ENCODE measurements around the gene KCNIP3. TPM values are rescaled to one million over a fixed set of nuclear protein-coding genes. Genes with fewer than 3 reads are reported as not detected.
A peak's percentile ranks its signal among the peaks of the same experiment; 100 is the strongest.
"Not testable (repeated sequence)": the region's sequence is repeated elsewhere in the genome, so short reads cannot be mapped to it uniquely, and the experiment has no call there.

KCNIP3 gene
- total RNA-seq, 2 donors from 2014 or later: not detected

DNA sequence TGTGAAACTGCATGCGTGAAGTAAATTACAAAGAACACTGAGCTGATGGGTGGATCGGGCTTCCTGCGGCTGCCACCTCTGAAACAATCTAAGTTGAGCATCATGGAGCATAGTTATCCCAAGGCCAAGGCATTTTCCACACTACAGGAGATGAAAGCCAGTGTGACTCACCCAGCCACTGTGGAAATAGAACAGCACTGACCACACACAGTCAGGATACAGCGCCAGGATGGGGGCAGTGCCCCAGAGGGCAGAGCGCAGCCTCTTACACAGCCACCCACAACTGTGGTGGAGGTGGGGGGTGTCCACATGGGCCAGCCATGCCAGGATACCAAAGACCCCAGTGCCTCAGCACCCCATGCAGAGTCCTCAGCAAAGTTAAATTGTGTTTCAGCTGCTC lies 114.1 kb downstream of the KCNIP3 start:
- not testable (repeated sequence) for H3K27me3 Mint-ChIP-seq

DNA sequence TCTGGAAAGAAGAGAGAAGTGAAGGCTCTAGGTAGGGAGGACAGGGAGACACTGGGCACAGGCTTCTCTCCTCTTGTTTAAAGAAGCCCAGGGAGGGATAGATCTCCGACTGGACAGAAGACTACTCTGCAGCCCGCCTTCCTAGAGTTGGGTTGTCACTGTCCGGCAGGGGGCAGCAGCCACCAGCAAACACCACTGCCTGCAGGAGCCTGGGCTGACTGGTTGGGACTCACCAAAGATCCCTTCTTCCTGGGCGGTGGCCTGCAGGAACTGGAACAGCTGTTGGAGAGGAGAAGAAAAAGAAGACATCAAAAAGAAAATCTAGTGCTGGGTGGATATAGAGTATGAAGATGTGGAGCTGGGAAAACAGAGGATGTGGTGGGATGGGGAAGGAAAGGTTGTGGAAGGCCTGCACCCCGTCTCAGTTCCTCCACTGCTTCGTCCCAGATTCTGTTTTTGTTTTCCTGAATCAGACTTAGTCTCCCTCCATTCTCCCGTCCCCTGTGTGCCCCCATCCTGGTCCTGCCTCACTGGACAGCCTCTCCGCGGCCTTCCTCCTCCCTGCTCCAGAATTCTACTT lies 117.0 kb downstream of the KCNIP3 start:
- H3K9me3 Mint-ChIP-seq; H3K27me3 Mint-ChIP-seq; H3K27ac Mint-ChIP-seq; H3K4me1 Mint-ChIP-seq (ENCODE audit: low read depth in 2 of 2); H3K36me3 Mint-ChIP-seq; H3K4me3 Mint-ChIP-seq: not testable (repeated sequence)
- DNase-seq (ENCODE audit: low spot score): peak; percentile 64
- ATAC-seq: peak; percentile 66 to 73

More for the DNA sequence above, 114.1 kb downstream of the KCNIP3 start:
- DNase-seq (ENCODE audit: low spot score); H3K36me3 Mint-ChIP-seq; H3K27ac Mint-ChIP-seq; ATAC-seq; H3K9me3 Mint-ChIP-seq; H3K4me3 Mint-ChIP-seq: not testable (repeated sequence)
- H3K4me1 Mint-ChIP-seq (ENCODE audit: low read depth in 2 of 2): peaks cover 0 to 11% of the 10 kb centered on the region in 2 donors

DNA sequence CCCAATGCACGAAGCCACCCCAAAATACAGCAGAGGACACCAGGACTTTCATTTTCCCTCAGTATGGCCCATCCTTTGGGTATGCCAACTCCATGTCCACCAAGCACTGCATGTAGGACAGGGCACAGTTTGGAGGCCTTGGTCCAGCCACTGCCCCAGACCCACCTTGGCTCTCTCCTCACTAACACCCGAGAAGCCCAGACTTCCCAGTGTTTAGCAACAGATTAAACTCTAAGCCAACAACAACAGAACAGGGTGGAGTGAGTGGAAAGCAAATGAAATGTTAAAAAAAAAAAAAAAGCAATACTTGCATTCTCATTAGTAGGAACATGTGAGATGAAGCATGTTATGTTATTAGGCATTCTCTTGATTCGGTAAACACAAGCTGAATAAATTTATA lies 118.0 kb downstream of the KCNIP3 start:
- DNase-seq (ENCODE audit: low spot score); H3K27me3 Mint-ChIP-seq; H3K9me3 Mint-ChIP-seq; H3K4me1 Mint-ChIP-seq (ENCODE audit: low read depth in 2 of 2); H3K4me3 Mint-ChIP-seq; H3K27ac Mint-ChIP-seq; H3K36me3 Mint-ChIP-seq; ATAC-seq: not testable (repeated sequence)

DNA sequence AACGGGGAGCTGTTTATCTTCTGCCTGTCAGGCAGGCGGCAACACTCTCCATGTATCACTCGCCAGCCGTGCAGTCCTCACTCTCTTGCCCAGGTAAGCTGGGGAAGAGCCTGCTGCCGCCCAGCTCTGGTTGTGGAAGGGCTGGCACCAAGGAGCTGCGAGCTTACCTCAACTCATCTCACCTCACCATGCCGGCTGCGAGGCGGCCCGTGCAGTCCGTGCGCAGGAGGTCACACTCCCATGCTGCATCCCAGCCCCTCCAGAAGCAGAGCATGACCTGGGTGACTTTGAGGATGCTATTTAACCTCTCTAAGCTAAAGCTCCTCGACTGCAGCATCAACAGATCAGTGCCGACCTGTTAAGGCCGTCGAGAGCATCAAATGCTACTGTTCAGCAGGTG lies 118.4 kb downstream of the KCNIP3 start:
- not testable (repeated sequence) for H3K27me3 Mint-ChIP-seq; H3K4me3 Mint-ChIP-seq; H3K27ac Mint-ChIP-seq; H3K36me3 Mint-ChIP-seq; H3K9me3 Mint-ChIP-seq; ATAC-seq; DNase-seq (ENCODE audit: low spot score); H3K4me1 Mint-ChIP-seq (ENCODE audit: low read depth in 2 of 2)

- DNase-seq (ENCODE audit: low spot score); H3K4me1 Mint-ChIP-seq (ENCODE audit: low read depth in 2 of 2); H3K36me3 Mint-ChIP-seq: not testable (repeated sequence)
Observed at GRCh38 chr2:95427196-95427867, 130.2 kb downstream of the KCNIP3 start.

GRCh38 chr2:95429748-95430467 lies 132.8 kb downstream of the KCNIP3 start:
- DNase-seq (ENCODE audit: low spot score); H3K27ac Mint-ChIP-seq; H3K9me3 Mint-ChIP-seq; H3K27me3 Mint-ChIP-seq; H3K4me1 Mint-ChIP-seq (ENCODE audit: low read depth in 2 of 2); ATAC-seq; H3K36me3 Mint-ChIP-seq; H3K4me3 Mint-ChIP-seq: not testable (repeated sequence)

More at GRCh38 chr2:95427196-95427867, 130.2 kb downstream of the KCNIP3 start:
- not testable (repeated sequence) for H3K9me3 Mint-ChIP-seq, H3K4me3 Mint-ChIP-seq, H3K27ac Mint-ChIP-seq
- peak in 1 of 2 donors; percentile 21 for ATAC-seq
- H3K27me3 Mint-ChIP-seq: peaks cover 7 to 15% of the 10 kb centered on the region in 2 donors

- H3K36me3 Mint-ChIP-seq; H3K4me1 Mint-ChIP-seq (ENCODE audit: low read depth in 2 of 2); ATAC-seq; H3K4me3 Mint-ChIP-seq; H3K27ac Mint-ChIP-seq; H3K9me3 Mint-ChIP-seq; H3K27me3 Mint-ChIP-seq; DNase-seq (ENCODE audit: low spot score): not testable (repeated sequence)
Observed at GRCh38 chr2:95433373-95433772, 136.2 kb downstream of the KCNIP3 start.

DNA sequence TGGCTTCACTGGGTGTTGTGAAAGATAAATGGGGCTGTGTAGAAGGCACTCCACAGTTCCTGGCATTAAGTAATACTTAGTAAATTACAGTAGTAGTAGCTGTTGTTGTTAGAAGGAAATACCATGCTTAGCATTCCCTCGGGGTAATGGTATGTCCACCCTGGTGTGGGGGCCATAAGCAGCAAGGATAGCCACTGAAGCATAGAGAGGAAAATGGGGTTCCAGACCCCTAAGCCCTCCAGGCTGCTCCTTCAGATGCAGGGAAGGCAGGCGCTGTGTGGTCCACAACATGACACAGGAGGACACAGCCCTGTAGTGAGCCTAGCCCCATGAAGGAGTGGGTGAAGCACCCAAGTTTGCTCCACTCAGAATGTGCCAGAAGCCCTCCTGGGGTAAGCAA lies 136.8 kb downstream of the KCNIP3 start:
- H3K9me3 Mint-ChIP-seq; H3K4me1 Mint-ChIP-seq (ENCODE audit: low read depth in 2 of 2); H3K27me3 Mint-ChIP-seq; H3K36me3 Mint-ChIP-seq; H3K27ac Mint-ChIP-seq; DNase-seq (ENCODE audit: low spot score); H3K4me3 Mint-ChIP-seq; ATAC-seq: not testable (repeated sequence)

- H3K4me3 Mint-ChIP-seq; ATAC-seq; H3K27ac Mint-ChIP-seq; H3K36me3 Mint-ChIP-seq; DNase-seq (ENCODE audit: low spot score); H3K4me1 Mint-ChIP-seq (ENCODE audit: low read depth in 2 of 2); H3K27me3 Mint-ChIP-seq; H3K9me3 Mint-ChIP-seq: not testable (repeated sequence)
Observed at GRCh38 chr2:95434507-95435076, 137.4 kb downstream of the KCNIP3 start.

GRCh38 chr2:95435162-95435871 lies 138.2 kb downstream of the KCNIP3 start:
- H3K27me3 Mint-ChIP-seq; DNase-seq (ENCODE audit: low spot score); H3K9me3 Mint-ChIP-seq; H3K4me1 Mint-ChIP-seq (ENCODE audit: low read depth in 2 of 2); H3K4me3 Mint-ChIP-seq; H3K36me3 Mint-ChIP-seq; H3K27ac Mint-ChIP-seq: not testable (repeated sequence)
- peak; percentile 31 to 34 for ATAC-seq

Other genes with a start within 250 kb of the KCNIP3 start
- gene MRPS5, start 175.5 kb upstream of the KCNIP3 start, total RNA-seq: 10 to 100 TPM; 61.5 to 76.0 TPM
- gene ZNF514, start 137.5 kb upstream of the KCNIP3 start, total RNA-seq: 10 to 100 TPM; 11.0 to 12.1 TPM
- 1 to 10 TPM; 3.4 to 5.4 TPM for gene ZNF2, start 131.5 kb upstream of the KCNIP3 start, total RNA-seq
- gene ZNF892, start 89.8 kb upstream of the KCNIP3 start, total RNA-seq: 1 to 10 TPM; 4.1 to 4.4 TPM
- gene PROM2, start 22.9 kb upstream of the KCNIP3 start, total RNA-seq: 1 to 10 TPM in 1 of 2 donors, under 1 TPM in 1; 0.95 to 1.1 TPM
- 10 to 100 TPM; 22.8 to 31.4 TPM for gene FAHD2A, start 105.4 kb downstream of the KCNIP3 start, total RNA-seq
- not detected for gene TRIM43B, start 187.4 kb downstream of the KCNIP3 start, total RNA-seq